Measurements from ENCODE around the gene NLRX1.

DNA sequence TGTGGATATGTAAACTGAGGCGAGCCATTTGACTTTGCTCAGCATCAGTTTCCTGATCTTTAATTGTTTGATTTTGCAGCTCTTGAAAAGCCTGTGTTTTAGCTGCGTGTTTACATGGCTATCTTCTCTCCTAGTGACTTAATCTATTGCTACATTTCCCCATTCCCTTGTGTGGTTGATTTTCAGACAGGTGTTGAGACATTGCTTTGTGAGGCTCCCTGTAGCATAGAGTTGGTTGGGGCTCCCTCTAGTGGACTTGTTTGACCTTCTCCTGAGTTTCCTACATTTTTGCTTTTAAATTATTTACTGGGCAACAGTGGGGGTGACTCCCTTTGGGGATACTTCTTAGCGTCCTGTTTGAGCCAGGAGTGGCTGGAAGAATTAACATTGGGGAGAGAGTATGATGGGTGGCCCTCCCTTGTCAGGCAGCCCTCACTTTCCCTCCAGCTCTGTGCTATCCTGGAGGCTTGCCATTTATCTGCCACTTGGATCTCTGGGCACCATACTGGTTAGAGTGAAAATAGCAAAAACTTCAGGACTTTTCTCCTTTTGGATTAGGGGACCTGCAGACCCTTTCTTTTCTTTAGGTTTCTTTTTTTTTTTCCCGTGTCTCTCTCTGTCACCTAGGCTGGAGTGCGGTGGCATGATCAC, 28.4 kb downstream of the NLRX1 start:
- TF ChIP-seq, protein P1, sequence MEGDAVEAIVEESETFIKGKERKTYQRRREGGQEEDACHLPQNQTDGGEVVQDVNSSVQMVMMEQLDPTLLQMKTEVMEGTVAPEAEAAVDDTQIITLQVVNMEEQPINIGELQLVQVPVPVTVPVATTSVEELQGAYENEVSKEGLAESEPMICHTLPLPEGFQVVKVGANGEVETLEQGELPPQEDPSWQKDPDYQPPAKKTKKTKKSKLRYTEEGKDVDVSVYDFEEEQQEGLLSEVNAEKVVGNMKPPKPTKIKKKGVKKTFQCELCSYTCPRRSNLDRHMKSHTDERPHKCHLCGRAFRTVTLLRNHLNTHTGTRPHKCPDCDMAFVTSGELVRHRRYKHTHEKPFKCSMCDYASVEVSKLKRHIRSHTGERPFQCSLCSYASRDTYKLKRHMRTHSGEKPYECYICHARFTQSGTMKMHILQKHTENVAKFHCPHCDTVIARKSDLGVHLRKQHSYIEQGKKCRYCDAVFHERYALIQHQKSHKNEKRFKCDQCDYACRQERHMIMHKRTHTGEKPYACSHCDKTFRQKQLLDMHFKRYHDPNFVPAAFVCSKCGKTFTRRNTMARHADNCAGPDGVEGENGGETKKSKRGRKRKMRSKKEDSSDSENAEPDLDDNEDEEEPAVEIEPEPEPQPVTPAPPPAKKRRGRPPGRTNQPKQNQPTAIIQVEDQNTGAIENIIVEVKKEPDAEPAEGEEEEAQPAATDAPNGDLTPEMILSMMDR (IDR thresholded peaks at IDR 0.05) = peak; percentile 89
- no peak for TF ChIP-seq EZH2 (IDR thresholded peaks at IDR 0.05)
